Glutamatergic neuron (in vitro differentiated cells): ENCODE results near the gene C1QTNF1. TPM values are rescaled to one million over a fixed set of nuclear protein-coding genes. Genes with fewer than 3 reads are reported as not detected.
"Not testable (repeated sequence)": the region's sequence is repeated elsewhere in the genome, so short reads cannot be mapped to it uniquely, and the experiment has no call there.

Experiments used
- DNase-seq: peaks from one replicate; pipeline ENCODE4 v3.0.0; 2022
- H3K27ac Mint-ChIP-seq: one replicate; pipeline ENCODE4 v1.8.0; 2020; ENCODE audit warnings: mild to moderate bottlenecking, mixed read lengths, inconsistent platforms; ENCODE audit not compliant: unreplicated experiment
- H3K27me3 Mint-ChIP-seq: one replicate; pipeline ENCODE4 v1.8.0; 2020; ENCODE audit warnings: mild to moderate bottlenecking, moderate library complexity, mixed read lengths, inconsistent platforms; ENCODE audit not compliant: unreplicated experiment
- H3K36me3 Mint-ChIP-seq: one replicate; pipeline ENCODE4 v1.8.0; 2020; ENCODE audit warnings: mild to moderate bottlenecking, mixed read lengths, inconsistent platforms; ENCODE audit not compliant: unreplicated experiment
- H3K4me1 Mint-ChIP-seq: one replicate; pipeline ENCODE4 v1.8.0; 2020; ENCODE audit warnings: mild to moderate bottlenecking, low read depth, mixed read lengths, inconsistent platforms; ENCODE audit not compliant: unreplicated experiment
- H3K4me3 Mint-ChIP-seq: one replicate; pipeline ENCODE4 v1.8.0; 2020; ENCODE audit warnings: mild to moderate bottlenecking, mixed read lengths, inconsistent platforms; ENCODE audit not compliant: unreplicated experiment
- H3K9me3 Mint-ChIP-seq: one replicate; pipeline ENCODE4 v1.8.0; 2020; ENCODE audit warnings: mild to moderate bottlenecking, moderate library complexity, mixed read lengths, inconsistent platforms; ENCODE audit not compliant: unreplicated experiment
- total RNA-seq: library from RNA; stranded (reverse); fragmentation: NEBNext Ultra II Directional; extraction: Animal tissue kit (Norgen Biotek cat#: 25700); gene quantifications from one replicate; pipeline ENCODE4 v1.2.1, GENCODE V29; 2021; ENCODE audit not compliant: unreplicated experiment
- TF ChIP-seq, protein P1 (sequence below): fragments of 200-600 bp; sonication (generic); IDR thresholded peaks from one replicate; pipeline ENCODE4 v1.5.0; 2021; ENCODE audit not compliant: partially characterized antibody, unreplicated experiment

Gene C1QTNF1
- total RNA-seq, 1 donor from 2014 or later: 0.15 TPM

DNA sequence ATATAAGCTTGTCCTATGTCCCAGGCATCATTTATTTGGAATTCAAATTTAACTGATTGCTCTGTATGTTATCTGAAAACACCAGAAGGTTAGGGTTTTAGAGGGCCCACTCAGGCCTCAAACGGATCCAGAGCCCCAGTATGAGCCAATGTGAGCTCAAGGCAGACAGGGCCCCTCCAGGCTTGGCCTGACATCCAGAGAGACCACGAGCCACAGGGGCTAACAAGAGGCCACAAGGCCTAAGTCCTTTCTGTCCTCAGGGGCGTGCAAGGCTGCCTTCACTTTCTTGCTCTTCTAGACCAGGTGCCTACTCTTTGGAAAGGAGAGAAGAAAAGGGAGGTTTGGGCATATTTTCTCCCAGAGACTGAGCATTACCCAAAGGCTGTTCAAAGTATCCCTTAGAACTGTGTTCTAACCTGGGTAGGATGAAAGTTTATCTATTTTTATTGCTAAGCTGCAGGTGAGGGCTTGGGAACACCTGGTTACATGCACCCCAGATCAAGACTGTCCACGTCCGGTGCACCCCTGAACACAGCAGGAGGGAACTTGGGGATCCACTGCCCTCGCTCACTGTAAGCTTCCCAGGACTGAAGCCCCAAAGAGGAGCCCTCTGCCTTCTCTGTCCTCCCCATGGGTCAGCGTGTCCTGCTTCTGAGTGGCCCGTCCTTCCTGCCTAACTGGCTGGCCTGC, 49.2 kb downstream of the C1QTNF1 start:
- Mint-ChIP-seq H3K9me3 (peaks cover 8% of the 10 kb centered on the region), H3K27ac (no peak overlapping the region), H3K36me3 (no peaks in the 10 kb centered on the region), H3K4me1 (peaks cover 6% of the 10 kb centered on the region), H3K27me3 (peaks cover 7% of the 10 kb centered on the region), H3K4me3 (no peak overlapping the region)
- DNase-seq: no peak
- TF ChIP-seq, protein P1, sequence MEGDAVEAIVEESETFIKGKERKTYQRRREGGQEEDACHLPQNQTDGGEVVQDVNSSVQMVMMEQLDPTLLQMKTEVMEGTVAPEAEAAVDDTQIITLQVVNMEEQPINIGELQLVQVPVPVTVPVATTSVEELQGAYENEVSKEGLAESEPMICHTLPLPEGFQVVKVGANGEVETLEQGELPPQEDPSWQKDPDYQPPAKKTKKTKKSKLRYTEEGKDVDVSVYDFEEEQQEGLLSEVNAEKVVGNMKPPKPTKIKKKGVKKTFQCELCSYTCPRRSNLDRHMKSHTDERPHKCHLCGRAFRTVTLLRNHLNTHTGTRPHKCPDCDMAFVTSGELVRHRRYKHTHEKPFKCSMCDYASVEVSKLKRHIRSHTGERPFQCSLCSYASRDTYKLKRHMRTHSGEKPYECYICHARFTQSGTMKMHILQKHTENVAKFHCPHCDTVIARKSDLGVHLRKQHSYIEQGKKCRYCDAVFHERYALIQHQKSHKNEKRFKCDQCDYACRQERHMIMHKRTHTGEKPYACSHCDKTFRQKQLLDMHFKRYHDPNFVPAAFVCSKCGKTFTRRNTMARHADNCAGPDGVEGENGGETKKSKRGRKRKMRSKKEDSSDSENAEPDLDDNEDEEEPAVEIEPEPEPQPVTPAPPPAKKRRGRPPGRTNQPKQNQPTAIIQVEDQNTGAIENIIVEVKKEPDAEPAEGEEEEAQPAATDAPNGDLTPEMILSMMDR: no peak

DNA sequence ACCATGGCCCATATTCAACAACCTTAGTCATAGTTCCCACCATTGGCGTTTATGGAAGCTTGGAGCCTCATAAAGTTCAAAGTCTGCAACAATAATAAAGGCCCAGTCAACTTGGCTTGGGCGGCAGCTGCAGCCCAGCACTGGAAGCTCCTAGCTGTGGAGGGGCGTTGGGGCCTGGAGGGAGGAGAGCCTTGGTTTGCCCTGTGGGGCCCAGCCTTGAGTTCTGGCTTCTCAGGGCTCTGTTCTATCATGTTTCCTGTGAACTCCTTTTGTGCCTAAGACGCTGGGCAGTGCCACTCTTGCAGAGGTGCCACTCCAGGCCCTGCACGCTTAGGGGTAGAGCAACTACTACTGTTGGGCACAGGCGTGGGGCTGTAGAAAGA, 49.7 kb downstream of the C1QTNF1 start:
- H3K27ac Mint-ChIP-seq: no peak overlapping the region
- TF ChIP-seq, protein P1: no peak

DNA sequence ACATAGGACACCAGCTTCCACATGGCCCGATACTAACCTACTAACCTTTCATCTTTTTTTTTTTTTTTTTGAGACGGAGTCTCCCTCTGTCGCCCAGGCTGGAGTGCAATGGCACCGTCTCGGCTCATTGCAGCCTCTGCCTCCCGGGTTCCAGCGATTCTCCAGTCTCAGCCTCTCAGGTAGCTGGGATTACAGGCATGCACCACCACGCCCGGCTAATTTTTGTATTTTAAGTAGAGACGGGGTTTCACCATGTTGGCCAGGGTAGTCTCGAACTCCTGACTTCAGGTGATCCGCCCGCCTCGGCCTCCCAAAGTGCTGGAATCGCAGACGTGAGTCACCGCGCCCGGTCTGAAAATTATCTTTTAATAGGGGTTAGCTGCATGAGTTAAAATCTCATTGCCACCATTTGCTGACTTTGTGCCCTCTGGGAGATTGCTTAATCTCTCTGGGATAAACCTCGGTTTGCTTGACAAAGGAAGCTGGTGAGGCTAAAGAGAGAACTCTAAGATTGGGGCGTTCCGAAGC, 50.2 kb downstream of the C1QTNF1 start:
- H3K36me3 Mint-ChIP-seq, H3K9me3 Mint-ChIP-seq, DNase-seq, H3K4me1 Mint-ChIP-seq, H3K27ac Mint-ChIP-seq, H3K27me3 Mint-ChIP-seq: not testable (repeated sequence)
- H3K4me3 Mint-ChIP-seq: peak overlapping the region; percentile 76

More for the DNA sequence above, 49.7 kb downstream of the C1QTNF1 start:
- H3K27me3 Mint-ChIP-seq: peaks cover 7% of the 10 kb centered on the region
- H3K4me1 Mint-ChIP-seq: peaks cover 6% of the 10 kb centered on the region
- DNase-seq: no peak
- peaks cover 8% of the 10 kb centered on the region for H3K9me3 Mint-ChIP-seq
- H3K36me3 Mint-ChIP-seq: no peaks in the 10 kb centered on the region
- no peak overlapping the region for H3K4me3 Mint-ChIP-seq

DNA sequence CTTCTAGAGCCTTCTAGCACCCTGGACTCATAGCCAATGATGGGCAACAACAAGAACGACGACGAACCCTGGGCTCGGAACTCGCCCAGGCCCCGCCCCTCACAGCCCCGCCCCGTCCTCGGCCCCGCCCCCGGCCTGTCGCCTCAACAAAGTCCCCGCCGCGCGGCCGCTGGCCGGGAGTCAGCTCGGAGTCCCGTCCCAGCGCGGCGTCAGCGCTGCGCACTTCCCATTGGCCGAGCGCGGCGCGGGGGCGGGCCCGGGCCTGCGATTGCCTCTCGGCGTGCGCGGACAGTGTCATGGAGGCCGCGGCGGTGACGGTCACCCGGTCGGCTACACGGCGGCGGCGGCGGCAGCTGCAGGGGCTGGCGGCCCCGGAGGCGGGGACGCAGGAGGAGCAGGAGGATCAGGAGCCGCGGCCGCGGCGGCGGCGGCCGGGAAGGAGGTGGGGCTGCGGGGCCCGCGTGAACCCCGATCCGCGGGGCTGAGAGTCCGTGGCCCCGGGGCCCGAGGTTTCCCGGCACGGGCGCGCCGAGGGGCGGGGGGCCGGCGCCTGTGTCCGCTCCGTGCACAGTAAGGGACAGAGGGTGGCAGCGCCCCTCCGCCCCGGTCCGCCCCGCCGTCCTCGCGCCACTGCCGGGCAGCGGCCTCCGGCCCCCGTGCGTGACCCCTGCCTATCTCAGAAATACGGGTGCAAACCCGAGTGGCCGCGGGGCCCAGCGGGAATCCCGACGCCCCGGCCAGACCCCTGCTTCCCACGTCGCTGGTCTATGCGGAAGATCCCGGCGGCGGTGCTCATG, 50.9 kb downstream of the C1QTNF1 start, which contains the start of gene ENGASE:
Gene ENGASE (plus strand): TSS at position 176 of the 797 bp plus-strand sequence. CDS start 121 bp downstream, at position 297.
- H3K4me1 Mint-ChIP-seq: peaks cover 6% of the 10 kb centered on the region

DNA sequence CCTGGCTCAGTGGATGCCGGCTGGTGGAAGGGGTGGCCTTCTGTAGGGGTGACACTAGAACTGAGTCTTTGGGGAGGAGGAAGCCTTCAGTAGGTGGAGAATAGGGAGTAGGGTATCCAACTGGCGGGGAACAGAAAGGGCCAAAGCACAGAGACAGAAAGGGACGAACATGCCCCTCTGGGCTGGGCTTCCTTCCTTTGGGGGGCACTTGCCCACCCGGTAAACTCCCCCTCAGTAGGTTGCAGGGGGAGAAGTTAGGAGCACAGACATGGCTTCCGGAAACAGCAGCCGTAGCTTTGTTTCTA, 51.4 kb downstream of the C1QTNF1 start:
- H3K36me3 Mint-ChIP-seq: no peaks in the 10 kb centered on the region
- H3K9me3 Mint-ChIP-seq: peaks cover 9% of the 10 kb centered on the region
- H3K4me3 Mint-ChIP-seq: peak overlapping the region; percentile 90
- H3K27me3 Mint-ChIP-seq: peaks cover 9% of the 10 kb centered on the region
- peak overlapping the region; percentile 26 for H3K27ac Mint-ChIP-seq
- TF ChIP-seq, protein P1: no peak
- H3K4me1 Mint-ChIP-seq: peaks cover 6% of the 10 kb centered on the region
- DNase-seq: no peak

More for the DNA sequence above, 50.9 kb downstream of the C1QTNF1 start, which contains the start of gene ENGASE:
- TF ChIP-seq, protein P1: no peak
- no peaks in the 10 kb centered on the region for H3K36me3 Mint-ChIP-seq
- H3K27me3 Mint-ChIP-seq: peaks cover 8% of the 10 kb centered on the region
- peak within 1 kb of the TSS; percentile 26 for H3K27ac Mint-ChIP-seq
- peaks cover 9% of the 10 kb centered on the region for H3K9me3 Mint-ChIP-seq
- peak; percentile 96 for DNase-seq
- peak within 1 kb of the TSS; percentile 90 for H3K4me3 Mint-ChIP-seq
